ENCODE results near the gene NUFIP2. TPM values are rescaled to one million over a fixed set of nuclear protein-coding genes. Genes with fewer than 3 reads are reported as not detected.

The NUFIP2 gene
- 46.4 to 68.9 TPM (median 53.5 TPM) in 5 replicates for total RNA-seq (2022; extraction: Qiagen RNA extraction)

GRCh38 chr17:29293890-29294579 lies at the start of gene NUFIP2:
TSS of gene NUFIP2 (minus strand) at chr17:29294148. CDS start at chr17:29294059, 89 bp downstream.

GRCh38 chr17:29246628-29247027 lies 47.3 kb downstream of the NUFIP2 start, which contains the start of gene CRYBA1:
TSS of gene CRYBA1 (plus strand) at chr17:29246859. CDS start at chr17:29246864, 5 bp downstream.

Other genes with a start within 250 kb of the NUFIP2 start
- gene MYO18A, start 113.8 kb downstream of the NUFIP2 start, total RNA-seq (2022; extraction: Qiagen RNA extraction), result 20.5 to 26.3 TPM (median 23.2 TPM) in 5 replicates
- gene CRYBA1, start 47.3 kb downstream of the NUFIP2 start, total RNA-seq (2022; extraction: Qiagen RNA extraction), result 0.27 TPM in 1 of 5 replicates, not detected in the others
- 16.0 to 24.9 TPM (median 23.9 TPM) in 5 replicates for gene TAOK1, start 96.2 kb upstream of the NUFIP2 start, total RNA-seq (2022; extraction: Qiagen RNA extraction)